Activated T-cell treated with anti-CD3 and anti-CD28 coated beads for 24 hours (primary cell): Measurements from ENCODE around the gene NR3C2.

ENCODE experiments used
- DNase-seq: peaks from one replicate; pipeline ENCODE4 v3.0.0-alpha.2; 2020; ENCODE audit warnings: low read depth

The NR3C2 gene

DNA sequence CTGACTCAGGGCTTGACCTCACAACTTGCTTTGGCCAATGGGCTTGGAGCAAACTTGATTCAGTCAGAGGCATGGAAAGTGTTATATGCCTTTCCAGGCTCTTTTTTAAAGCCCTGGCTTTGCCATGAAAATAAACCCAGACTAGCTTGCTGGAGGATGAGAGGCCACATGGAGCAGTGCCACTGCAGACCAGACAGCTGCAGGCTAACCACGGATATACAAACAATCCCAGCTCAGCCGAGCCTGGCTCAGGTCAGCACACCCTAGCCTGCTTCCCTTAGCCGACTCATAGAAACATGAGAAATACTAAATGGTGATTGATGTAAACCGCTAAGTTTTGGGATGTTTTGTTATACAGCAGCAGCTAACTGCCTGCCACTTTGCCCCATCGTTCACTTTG, 365.2 kb downstream of the NR3C2 start:
- DNase-seq = no peak

DNA sequence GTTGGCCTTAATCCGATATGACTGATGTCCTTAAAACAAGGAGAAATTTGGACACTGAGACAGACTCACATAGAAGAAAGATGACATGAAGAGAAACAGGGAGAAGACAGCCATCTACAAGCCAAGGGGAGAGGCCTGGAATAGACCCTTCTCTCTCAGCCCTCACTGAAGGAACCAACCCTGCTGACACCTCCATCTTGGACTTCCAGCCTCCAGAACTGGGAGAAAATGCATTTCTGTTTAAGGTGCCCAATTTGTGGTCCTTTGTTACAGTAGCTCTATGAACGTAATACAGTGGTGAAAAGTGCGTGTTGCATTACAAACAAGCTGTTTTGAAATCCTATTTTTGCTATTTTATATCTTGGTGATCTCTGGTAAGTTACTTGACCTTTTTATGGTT, 366.8 kb downstream of the NR3C2 start:
- no peak for DNase-seq

DNA sequence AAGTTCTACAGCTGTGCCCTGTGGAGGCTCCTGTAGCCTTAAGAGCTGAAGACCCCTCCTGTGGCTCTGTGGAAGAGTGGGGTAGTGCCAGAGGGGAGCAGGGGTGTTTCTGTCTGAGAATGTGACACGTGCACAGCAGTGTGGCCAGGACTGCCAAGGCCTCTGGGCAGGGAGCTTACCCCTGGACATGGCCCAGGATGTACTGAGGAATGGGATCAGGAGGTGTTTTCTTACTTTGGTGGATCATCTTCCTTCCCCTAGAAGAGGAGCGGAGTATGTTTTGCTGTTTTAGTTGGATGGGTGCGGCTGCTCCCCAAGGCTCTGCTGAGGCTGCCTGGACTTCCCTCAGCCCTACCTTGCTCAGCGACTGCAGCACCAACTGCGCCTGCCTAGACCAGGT, 367.8 kb downstream of the NR3C2 start:
- no peak for DNase-seq

DNA sequence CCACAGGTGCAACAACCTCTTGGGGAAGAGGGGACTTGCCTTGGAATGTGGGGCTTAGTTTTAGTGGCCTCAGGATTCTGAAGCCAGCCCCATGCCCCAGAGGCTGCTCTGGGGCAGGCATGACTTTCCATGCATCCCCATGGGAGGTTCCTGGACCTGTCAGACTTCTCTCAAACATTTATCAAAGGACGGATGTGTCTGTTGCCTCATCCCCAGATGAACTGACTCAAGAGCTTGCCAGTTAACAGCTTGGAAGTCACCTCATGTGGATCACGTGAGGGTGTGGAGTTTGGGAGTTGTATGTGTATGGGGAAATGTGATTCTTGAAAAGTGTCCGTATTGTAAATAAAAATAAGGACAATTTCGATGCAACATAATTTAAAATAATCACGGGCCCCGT, 368.9 kb downstream of the NR3C2 start:
- no peak for DNase-seq

DNA sequence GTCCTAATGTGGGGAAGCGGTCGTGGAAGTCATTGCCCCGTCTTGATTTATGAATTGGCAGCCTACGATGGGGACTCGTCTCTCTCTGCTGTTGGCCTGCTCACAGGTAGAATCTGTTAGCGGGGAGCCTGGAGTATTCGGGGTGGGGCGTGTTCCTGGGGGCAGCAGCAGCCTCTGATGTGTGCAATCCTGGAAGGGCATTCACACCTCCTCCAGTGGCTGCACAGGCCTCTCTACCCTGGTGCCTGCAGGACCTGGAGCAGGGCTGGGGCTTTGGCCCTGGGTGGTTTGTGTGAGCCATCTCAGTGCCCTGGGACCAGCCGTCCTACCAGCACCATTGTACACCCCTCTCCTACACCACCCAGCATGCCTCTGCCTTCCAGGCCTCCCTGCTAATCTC, 369.4 kb downstream of the NR3C2 start:
- no peak for DNase-seq

DNA sequence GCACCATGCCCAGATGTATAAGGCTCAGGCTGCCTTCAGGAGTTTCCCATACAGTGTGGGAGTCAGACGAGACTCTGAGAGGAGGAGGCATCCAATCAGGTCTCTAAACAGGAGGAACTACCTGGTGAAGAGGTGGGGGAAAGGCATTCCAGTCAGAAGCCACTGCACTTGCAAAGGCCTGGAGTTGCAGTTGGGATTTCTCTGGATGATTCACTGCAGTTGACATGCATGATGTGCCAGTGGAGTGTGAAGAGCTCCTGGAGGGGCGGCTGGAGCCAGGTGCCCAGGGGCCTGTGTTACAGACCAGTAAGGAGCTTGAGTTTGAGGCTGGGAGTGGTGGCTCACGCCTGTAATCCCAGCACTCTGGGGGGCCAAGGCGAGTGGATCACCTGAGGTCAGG, 371.2 kb downstream of the NR3C2 start:
- DNase-seq = no peak

DNA sequence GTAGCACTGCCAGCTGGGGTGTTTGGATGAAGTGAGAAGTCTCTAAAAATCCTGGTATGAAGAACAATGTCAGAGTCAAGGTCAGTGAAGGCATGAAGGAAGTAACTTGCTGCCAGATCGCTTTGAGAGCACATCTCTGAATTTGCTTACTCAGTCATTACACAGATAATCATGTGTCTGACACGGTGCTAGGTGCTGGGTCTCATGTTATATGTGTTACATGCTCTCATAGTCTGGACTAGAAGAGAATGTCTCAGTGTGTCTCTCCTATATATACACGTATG, 372.4 kb downstream of the NR3C2 start:
- DNase-seq = no peak

DNA sequence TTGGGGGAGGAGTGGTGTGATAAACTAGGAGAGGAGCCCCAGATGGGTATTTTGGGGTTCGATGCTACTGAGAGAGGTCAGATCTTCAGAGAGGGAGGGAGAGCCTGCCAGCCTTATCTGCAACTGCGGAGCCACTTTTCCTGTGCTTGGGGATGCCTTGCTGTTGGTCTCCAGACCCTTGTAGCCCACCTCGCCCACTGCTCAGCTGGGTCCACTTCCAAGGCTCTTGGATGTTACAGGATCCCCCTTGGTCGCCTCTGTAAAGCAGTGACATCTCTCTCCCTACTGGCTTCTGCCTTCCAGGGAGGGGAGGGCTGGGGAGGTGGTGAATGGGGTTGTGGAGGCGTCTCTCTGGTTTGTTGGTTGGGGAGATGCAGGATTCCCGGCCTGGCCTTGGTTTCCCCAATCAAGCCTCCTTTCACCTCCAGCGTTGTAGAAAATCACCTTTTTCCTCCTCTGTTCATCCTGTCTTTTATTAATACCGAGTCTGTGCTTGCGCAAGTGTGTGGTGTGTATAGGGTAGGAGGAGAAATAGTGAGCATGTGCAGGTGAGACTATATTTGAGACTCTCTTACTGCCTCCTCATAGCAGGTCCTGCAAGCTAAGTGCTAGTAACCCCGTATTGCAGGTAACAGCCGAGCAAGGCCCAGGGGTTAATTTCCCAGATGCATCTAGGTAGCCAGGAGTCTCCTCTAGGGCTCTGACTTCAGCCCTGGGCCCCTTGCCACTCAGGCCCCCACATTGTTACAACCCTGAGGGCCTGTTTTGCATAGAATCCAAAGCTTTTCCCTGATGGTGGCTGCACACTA, 372.9 kb downstream of the NR3C2 start:
- no peak for DNase-seq

DNA sequence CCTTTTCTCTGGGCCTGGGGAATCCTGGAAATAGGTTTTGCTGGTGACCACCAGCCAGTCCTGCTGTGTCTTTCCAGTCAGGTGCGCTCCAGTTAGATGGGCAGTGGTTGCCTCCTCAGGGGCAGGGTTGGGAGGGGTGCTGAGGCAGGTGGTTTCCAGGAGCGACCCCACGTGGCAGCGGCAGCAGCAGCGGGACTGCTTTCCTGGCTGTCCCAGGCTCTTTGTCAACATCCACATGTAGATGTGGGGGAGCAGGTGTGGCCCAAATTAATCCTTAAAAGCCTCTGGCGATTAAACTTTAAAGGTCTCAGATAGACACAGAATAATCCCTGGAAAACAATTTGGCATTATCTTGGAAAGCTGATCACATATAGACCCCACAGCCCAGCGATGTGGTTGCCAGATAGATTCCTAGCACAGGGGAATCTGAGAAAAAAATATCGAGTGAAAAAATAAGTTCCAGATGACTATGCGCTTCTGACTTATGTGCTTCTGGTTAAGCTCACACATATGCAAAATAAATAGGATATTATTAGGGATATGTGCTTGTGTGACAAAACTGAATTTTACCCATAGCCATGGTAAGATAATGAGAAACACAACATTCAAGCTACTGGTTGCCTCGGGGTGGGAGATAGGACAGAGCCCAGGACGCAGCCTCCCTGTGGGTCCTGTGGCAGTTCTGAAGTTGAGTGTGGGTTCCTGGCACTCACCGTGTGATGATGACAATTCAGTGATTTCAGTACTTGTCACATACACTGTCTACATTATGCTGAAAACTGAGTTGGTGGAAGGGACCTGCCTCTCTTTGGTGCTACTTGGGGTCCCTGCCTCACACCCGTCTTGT, 373.9 kb downstream of the NR3C2 start:
- no peak for DNase-seq

DNA sequence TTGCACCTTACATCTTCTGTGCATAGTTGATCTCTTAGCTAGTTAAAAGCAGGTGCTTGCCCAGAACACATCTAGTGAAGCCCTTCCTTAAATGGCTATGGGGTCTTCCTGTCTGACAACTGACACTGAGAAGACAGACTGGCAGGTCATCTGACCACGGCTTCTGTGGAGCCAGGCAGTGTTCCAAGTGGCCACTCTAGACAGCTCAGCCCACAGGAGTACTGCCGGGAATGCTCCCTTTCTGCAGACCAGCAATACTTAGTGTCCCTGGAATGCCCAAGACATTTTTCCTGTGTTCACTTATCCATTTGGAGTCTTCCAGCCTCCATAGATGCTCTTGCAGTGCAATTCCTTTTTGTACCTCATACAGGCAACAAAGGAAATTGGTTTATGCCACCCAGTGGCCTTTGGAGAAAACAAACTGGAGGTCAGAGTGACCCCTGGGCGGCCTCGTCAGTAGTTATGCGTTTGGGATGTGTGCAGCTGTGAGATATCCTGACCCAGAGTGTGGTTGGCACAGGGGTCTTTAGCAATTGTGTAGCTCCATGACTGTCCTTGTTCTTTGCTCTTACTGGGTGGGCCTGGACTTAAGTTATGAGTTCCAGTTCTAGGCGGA, 374.8 kb downstream of the NR3C2 start:
- DNase-seq = no peak

DNA sequence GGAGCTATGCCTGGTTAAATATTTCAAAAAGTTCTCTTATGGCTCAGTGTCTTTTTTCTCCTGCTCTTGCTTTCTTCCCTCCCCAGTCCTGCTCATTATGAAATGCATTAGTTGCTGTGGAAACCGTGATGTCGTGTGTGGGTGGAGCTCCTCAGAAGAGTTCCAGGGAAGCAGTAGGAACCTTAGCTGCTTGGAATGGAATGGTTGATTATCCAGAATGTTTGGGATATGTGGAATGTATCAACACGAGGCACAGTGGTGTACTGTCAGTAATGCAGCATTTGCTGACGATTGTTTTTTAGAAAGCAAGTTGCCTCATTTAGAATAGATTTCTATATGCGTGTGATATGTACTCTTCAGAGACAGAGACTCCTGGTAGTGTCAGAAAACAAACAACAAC, 377.1 kb downstream of the NR3C2 start:
- DNase-seq = no peak

DNA sequence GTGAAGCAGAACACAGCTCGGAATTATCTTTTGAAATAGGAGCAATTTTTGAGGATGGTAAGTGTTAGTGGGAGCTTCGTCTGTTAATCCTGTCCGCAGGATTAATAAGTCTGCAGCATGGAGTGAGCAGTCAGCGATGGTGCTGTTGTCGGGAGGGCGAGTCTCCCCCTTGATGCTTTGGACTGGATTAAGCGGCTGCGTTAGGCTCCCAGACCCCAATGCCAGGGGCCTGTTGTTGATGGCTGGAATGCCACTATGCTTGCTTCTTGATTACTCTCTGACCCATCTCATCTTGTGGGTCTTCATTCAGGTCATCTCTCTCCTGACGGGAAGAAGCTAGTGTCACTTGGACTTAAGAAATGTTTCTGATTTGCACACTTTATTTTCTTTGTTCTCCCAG, 377.8 kb downstream of the NR3C2 start:
- DNase-seq = no peak

DNA sequence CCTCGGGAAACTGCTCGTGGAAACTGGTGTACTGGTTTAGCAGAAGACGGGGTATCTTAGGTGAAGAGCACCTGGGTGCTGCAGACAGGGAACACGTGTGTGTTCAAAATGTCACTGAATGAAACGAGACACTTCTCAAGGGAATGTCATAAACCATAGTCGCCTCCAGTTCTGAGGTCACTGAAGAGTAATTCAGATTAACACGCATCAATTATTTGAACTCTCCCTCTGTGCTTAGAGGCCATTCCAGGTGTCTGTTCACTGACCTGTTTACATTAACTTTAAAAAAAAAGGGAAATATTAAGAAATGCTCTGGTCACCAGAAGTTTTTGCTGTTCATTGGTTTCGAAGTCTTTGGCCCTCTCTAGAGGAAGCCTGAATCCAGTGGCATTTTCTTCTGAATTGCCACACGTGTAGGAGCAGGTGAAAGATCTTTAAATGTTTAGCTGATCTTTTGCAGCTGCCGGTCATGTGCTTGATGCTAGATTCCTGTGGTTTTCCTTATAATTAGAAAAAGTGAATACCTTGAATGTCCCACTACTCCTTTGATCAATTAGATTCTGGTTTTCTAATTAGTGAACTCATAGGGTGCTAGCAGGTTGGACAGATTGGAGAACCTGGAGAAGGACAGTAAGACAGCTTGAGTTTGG, 379.8 kb downstream of the NR3C2 start:
- DNase-seq = no peak

DNA sequence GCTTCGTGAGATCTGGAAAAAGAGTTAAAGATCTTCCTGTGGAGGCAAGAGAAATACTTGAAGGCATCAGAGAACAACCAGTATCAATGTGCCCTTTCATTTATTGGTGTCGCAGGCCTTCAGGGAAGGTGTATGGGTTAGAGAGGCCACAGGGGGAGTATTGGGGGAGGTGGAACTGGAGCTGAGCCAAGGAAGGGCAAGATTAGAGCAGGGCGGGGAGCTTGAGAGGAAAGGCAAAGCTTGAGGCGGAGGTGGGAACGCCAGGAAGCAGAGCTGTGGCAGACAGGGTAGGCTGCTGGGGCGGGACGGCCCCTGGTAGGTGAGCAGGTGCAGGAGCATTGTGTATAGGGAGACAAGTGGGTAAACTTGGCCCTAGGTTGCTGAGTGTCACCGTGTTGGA, 380.4 kb downstream of the NR3C2 start:
- no peak for DNase-seq

DNA sequence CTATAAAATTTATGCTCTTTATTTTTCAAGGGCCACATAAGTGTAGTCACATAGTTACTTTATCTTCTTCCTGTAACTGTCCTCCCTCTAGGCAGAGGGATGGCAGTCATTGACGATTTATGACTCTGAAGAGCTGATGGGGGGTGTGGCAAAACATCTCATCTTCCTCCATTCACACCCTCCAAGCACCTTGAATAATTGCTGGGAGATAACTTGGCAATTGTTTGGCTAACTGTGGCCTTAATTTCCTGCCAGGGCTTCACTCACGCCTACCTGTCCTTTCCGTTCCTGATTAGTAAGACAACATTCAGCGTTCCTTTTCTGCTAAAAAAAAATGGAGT, 381.1 kb downstream of the NR3C2 start:
- no peak for DNase-seq

DNA sequence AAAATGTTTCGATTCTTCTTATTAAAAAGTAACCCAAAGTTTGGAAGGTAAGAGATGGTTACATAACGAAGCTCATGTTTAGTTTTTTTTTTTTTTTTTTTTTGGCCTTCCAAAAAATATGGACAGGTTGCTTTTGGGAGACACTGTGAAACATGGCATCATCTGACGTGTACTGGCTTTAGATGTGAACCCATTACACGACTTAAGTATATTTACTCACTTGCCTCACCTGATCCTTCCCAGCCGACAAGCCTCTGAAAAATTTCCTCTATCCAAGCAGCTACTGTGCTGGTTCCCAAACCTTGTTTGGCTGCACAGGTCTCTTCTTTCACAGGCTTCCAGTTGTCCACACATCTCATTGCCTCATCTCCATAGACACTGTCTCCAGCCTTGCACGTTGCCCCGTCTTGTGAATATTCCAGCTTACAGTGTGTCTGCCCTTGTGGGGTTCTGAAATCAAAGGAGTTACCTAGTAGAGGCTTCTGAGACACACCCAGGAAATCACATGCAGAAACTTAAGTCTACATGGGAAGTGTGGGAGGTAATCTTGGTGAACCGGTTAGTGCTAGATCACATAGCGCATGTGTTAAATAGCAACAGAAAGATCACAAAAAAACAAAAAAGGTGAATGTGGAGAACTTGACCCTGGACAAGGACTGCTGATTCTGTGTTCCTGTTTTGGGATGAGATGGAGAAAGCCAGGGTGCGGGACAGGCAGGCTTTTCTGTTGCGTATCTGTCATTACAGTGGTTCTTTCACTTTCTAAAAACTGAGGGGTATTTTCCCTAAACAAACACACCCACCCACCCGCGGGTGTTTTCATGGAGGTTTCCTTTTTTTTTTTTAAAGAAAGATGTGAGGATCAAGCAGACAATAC, 381.7 kb downstream of the NR3C2 start:
- DNase-seq = peak; percentile 5

DNA sequence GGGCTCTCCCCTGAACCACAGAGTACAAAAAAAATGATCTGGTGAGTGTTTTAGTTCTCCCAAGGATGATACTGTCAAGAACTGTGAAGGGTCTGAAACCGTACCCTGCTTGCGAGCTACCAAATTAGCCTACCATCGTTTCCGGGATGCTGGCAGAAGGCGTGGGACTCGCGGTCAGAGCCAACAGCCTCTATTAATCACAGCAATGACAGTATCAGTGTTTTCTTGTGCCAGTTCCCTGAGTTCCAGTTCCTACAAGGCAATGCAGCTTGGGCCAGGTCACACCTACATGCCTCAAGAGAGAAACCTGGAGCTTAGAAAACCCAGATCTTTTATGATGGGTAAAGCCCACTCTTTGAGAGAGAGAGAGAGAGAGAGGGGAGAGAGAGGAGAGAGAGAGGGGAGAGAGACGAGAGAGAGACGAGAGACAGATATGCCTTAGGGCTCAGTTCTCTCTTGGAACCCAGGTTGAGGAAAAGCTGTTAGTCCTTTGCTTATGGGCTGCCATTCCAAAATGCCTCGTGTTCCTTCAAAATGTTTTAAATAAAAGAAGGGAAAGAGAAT, 382.5 kb downstream of the NR3C2 start:
- no peak for DNase-seq

DNA sequence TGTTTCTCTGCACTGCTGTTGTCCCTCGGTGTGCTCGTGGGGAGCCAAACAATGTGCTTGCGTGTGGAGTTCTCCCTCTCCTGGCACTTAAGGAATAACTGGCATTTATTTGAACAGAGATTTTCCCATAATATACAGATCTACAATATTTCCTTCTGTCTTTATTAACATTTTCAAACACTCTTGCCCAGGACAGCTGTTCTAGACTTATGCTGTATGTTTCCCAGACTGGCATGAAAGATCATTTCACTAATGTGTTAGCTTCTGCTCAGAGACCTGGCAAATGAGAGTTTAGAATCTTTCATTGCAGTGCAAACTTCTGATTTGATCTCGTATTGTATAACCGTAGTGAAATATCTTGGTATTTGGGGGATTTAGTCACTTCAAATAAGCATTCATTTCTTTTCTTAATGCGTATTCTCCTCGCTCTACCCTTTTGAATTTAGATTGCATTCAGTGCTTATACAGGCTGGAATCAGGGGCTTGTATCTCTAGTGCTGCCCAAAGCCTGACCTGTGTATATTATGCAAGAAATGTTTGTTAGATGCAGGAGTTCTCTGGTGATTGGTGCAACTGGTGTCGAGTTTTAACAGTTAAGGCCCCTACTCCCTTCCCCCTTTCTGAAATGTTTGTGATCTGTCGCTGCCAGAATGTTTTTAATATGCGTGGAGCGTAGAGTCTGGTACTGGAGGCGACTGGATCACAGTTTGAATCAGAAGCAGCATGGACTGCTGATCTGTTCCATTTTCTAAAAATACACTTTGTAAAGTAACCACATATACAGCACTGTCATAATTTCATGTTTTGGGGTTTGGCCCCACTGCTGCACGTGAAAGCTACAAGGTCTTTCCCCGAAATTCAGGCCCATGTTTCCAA, 384.0 kb downstream of the NR3C2 start:
- DNase-seq = no peak

DNA sequence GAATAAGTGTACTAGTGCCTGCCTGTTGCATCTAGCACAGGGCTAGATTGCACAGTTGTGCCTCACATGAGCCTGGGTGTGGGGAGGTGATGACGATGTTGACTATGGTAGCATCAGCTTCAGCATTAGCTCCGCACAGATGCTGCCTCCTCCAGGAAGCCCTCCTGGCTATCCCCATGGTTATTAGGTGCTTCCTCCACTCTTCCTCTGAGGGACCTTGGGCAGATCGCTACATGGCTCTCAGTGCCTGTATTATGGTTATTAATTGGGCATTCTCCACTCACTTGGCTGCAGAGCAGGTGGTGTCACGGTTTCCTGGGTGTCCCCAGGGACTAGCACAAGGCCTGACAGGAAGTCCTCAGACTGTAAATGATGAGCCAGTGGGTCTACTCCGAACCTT, 384.7 kb downstream of the NR3C2 start:
- DNase-seq = no peak

DNA sequence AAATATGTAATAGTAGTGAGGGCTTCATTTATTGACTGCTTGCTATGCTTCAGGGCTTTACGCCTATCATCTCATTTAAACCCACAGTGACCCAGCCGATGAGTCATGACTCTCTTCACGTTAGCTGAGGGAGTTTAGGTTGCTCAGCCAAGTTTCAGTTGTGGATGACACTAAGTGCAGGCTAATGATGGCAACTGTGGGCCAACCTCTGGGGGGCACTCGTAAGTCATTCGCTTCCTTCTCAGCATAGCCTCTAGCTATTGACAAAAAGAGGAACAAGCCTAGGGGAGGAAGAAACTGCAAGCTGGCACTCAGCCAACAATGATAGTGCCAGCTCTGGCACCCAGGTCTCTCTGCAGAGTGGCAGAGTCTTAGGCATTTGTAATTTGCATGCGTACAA, 385.3 kb downstream of the NR3C2 start:
- peak; percentile 53 for DNase-seq

DNA sequence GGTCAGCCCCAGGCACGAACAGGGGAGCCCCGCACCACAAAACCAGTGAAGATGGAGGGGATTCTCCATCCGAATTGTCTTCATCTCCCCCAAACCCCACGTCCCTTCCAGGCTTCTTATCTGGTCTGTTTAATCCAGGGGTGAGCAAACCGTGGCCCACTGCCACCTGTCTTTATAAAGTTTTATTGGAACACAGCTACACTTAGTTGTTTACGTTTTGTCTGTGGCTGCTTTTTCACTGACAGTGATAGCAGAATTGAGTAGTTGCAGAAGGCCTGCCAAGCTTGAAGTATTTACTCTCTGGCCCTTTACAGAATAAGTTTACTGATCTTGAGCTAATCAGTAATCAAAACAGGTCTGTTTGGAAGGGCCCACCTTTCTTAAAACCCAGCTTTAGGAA, 386.4 kb downstream of the NR3C2 start:
- DNase-seq = no peak
